GM12865 (cell line): Measurements from ENCODE around the gene SERPINC1.
"Not testable (repeated sequence)": the region's sequence is repeated elsewhere in the genome, so short reads cannot be mapped to it uniquely, and the experiment has no call there.

Experiments used
- DNase-seq: peaks from one replicate; pipeline ENCODE4 v3.0.0; 2010; ENCODE audit warnings: low read depth
- H3K4me3 ChIP-seq: 2 replicates; pipeline ENCODE4 v1.5.1; 2011; ENCODE audit warnings: mild to moderate bottlenecking, low read depth, low read length, control low read depth
- TF ChIP-seq, protein P1 (sequence below): IDR thresholded peaks from 2 replicates; pipeline ENCODE4 v1.5.1; 2011; ENCODE audit warnings: low read length, control low read depth, low read depth, inconsistent platforms; ENCODE audit not compliant: insufficient read depth; ENCODE audit errors: missing control alignments

Gene SERPINC1

DNA sequence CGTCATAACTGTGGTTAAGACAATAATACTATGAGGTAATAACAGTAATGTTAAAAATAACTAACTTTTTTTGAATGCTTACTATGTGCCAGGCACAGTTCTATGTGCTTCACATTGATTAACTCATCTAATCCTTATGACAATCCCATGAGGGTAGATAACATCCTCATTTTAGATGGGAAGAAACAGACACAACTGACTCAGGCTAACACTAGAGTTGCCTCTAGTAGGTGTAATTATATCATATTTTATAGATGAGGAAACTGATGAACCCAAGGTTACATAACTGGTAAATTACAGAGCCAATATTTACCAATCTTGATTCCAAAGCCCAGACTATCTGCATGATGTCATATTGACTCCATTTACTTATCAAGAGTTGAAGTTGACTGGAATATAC, 23.5 kb downstream of the SERPINC1 start:
- H3K4me3 ChIP-seq: no peak overlapping the region
- DNase-seq: no peak
- TF ChIP-seq, protein P1, sequence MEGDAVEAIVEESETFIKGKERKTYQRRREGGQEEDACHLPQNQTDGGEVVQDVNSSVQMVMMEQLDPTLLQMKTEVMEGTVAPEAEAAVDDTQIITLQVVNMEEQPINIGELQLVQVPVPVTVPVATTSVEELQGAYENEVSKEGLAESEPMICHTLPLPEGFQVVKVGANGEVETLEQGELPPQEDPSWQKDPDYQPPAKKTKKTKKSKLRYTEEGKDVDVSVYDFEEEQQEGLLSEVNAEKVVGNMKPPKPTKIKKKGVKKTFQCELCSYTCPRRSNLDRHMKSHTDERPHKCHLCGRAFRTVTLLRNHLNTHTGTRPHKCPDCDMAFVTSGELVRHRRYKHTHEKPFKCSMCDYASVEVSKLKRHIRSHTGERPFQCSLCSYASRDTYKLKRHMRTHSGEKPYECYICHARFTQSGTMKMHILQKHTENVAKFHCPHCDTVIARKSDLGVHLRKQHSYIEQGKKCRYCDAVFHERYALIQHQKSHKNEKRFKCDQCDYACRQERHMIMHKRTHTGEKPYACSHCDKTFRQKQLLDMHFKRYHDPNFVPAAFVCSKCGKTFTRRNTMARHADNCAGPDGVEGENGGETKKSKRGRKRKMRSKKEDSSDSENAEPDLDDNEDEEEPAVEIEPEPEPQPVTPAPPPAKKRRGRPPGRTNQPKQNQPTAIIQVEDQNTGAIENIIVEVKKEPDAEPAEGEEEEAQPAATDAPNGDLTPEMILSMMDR: no peak

DNA sequence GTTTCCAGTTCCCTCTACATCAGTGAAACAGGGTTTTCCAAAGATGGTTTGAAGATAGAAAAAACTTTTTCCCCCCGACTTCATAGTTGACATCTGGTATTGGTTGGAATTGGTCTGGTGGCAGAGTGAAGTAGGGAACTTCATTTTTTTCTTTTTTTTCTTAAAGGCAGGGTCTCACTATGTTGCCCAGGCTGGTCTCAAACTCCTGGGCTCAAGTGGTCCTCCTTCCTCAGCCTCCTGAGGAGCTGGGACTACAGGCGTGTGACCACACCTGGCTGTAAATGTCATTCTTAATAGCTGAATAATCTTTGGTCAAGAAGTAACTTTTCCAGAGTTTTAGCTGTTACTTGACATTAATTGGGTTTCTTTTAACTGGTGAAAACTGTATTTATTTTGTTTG, 27.2 kb downstream of the SERPINC1 start:
- no peak for DNase-seq
- TF ChIP-seq, protein P1: no peak
- H3K4me3 ChIP-seq: no peak overlapping the region

DNA sequence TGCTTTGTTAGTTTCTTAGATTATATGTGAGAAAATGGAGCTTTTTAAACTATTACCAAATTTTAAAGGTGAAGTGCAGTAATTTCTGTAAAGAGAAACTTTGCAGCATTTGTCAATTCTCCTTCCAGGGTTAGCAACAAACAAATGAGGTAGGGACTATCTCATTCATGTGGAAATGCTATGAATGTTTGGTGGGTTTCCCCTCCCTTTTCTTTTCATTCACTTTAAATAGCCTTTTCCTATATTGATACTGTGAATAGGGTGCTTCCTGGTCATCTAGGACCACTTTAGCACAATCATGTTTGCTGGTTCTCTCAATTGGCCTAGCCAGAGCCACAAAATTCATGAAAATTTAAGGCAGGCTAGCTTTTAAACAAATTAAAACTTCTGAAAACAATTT, 28.4 kb downstream of the SERPINC1 start:
- no peak overlapping the region for H3K4me3 ChIP-seq
- TF ChIP-seq, protein P1: no peak
- DNase-seq: no peak

DNA sequence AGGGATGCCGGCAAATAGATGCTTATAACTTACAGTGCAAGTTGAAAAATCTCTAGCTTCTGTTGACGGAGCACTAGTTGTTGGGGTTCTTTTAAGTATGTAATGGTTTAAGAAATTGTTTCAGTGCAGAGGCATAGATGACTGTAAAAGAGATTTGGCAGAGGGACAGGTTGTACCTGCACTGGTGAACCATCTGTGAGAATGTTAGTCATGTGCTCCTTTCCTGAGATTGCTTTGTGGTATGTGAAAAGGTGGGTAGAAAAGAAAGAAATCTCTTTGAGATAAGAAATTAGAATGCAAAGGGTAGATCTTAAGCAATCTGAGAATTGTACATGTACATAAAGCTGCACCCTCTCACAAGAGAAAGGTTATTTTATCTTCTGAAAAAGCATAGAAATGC, 29.5 kb downstream of the SERPINC1 start:
- no peak for DNase-seq
- H3K4me3 ChIP-seq: no peak overlapping the region
- TF ChIP-seq, protein P1: no peak

DNA sequence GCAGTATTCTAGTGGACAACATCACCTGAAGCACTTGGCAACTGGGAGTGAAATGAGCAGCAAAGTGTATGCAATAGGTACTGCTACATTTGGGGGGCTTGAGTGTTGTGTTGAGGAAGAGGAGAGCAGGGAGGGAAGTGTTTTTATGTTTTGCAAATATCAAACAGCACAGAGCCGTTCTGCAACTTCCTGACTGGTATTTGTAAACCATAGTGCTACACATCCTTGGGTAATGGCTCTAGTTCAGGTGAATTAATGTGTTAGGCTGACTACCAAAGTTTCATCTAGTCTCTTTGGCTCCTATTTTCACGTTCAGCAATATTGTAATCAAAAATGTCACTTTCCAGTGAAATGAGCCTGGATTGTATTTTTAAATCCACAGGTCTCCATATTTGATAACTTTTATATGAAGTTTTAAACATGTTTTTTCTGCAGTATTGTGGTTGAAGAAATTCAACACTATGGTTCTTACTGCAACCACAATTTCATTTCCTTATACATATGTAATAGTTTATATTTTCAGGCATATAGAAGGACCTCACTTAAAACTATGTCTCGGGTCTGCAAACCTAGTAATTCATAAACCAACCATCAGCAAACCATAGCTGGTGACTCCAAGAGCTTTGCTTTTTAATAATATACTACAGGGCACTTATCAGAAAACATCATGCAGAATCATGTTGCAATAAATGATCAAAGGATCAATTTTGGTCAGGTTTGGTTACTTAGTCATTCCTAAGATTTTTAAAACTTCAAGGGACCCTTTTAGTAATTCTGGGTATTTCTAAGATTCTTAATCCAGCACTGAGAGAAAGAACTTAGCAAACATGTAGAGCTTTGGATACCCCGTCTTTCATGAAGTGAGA, 30.1 kb downstream of the SERPINC1 start:
- DNase-seq: no peak

DNA sequence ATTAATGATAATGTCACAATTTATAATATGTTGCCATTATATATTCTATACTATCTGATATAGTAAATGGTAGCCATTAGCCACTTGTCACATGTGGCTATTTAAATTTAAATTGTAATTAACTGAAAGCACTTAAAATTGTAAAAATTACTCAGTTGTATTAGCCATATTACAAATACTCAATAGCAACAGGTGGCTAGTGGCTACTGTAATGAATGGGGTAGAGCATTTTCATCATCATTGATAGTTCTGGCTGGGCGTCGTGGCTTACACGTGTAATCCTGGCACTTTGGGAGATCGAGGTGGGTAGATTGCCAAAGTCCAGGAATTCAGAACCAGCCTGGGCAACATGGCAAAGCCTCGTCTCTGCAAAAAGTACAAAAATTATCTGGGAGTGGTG, 32.4 kb downstream of the SERPINC1 start:
- TF ChIP-seq, protein P1: no peak
- DNase-seq: no peak
- H3K4me3 ChIP-seq: no peak overlapping the region

More for the DNA sequence above, 30.1 kb downstream of the SERPINC1 start:
- no peak overlapping the region for H3K4me3 ChIP-seq
- TF ChIP-seq, protein P1: no peak

DNA sequence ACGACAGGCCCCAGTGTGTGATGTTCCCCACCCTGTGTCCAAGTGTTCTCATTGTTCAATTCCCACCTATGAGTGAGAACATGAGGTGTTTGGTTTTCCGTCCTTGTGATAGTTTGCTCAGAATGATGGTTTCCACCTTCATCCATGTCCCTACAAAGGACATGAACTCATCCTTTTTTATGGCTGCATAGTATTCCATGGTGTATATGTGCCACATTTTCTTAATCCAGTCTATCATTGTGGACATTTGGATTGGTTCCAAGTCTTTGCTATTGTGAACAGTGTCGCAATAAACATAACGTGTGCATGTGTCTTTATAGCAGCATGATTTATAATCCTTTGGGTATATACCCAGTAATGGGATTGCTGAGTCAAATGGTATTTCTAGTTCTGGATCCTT, 36.0 kb downstream of the SERPINC1 start:
- not testable (repeated sequence) for H3K4me3 ChIP-seq, DNase-seq
